Choroid plexus epithelial cell (primary cell): ENCODE results near the gene ABCA8.
"Not testable (repeated sequence)": the region's sequence is repeated elsewhere in the genome, so short reads cannot be mapped to it uniquely, and the experiment has no call there.

Source experiments
- DNase-seq: peaks from one replicate; pipeline ENCODE4 v3.0.0-alpha.2; 2010; ENCODE audit warnings: low read depth
- H3K4me3 ChIP-seq: 2 replicates; pipeline ENCODE4 v1.5.1; 2011; ENCODE audit warnings: low read depth, mild to moderate bottlenecking, control low read depth, low read length, moderate library complexity
- CTCF ChIP-seq: conservative IDR thresholded peaks from 2 replicates; pipeline ENCODE4 v1.5.1; 2011; ENCODE audit warnings: low read depth, mild to moderate bottlenecking, control low read depth, inconsistent platforms, low read length, moderate library complexity

ABCA8 gene

GRCh38 chr17:68824707-68825106, 130.5 kb downstream of the ABCA8 start:
- no peak for TF ChIP-seq CTCF
- no peak overlapping the region for H3K4me3 ChIP-seq
- DNase-seq: no peak

- DNase-seq, H3K4me3 ChIP-seq: not testable (repeated sequence)
Observed at GRCh38 chr17:68824185-68824584, 131.0 kb downstream of the ABCA8 start.

GRCh38 chr17:68822719-68823289, 132.4 kb downstream of the ABCA8 start:
- no peak overlapping the region for H3K4me3 ChIP-seq
- TF ChIP-seq CTCF: no peak
- no peak for DNase-seq

GRCh38 chr17:68821860-68822696, 133.1 kb downstream of the ABCA8 start:
- peak; percentile 94 for DNase-seq
- no peak overlapping the region for H3K4me3 ChIP-seq
- no peak for TF ChIP-seq CTCF

- TF ChIP-seq CTCF: no peak
- DNase-seq: no peak
- no peak overlapping the region for H3K4me3 ChIP-seq
Observed at GRCh38 chr17:68820825-68821481, 134.2 kb downstream of the ABCA8 start.

- TF ChIP-seq CTCF: no peak
- peak; percentile 44 for DNase-seq
- H3K4me3 ChIP-seq: no peak overlapping the region
Observed at GRCh38 chr17:68820476-68820824, 134.7 kb downstream of the ABCA8 start.

GRCh38 chr17:68819465-68819864, 135.7 kb downstream of the ABCA8 start:
- DNase-seq: no peak
- no peak for TF ChIP-seq CTCF
- no peak overlapping the region for H3K4me3 ChIP-seq
